OCI-LY1 (cell line): ENCODE data around the gene ABHD17A.
A peak's percentile ranks its signal among the peaks of the same experiment; 100 is the strongest.

Source experiments
- CTCF ChIP-seq: fragments of 200-600 bp; sonication (generic), shearing (Covaris generic); IDR thresholded peaks from 2 replicates; pipeline ENCODE4 v1.5.1; 2017; ENCODE audit warnings: mild to moderate bottlenecking, antibody characterized with exemption, low read length, moderate library complexity, mixed read lengths
- EZH2 ChIP-seq: fragments of 200-600 bp; sonication (generic), shearing (Covaris generic); IDR thresholded peaks from 2 replicates; pipeline ENCODE4 v1.8.0; 2017; ENCODE audit warnings: borderline replicate concordance, mixed run types, mild to moderate bottlenecking, antibody characterized with exemption, low read length, moderate library complexity, mixed read lengths

GRCh38 chr19:1923319-1923718 is 38.0 kb upstream of the ABHD17A start:
- TF ChIP-seq CTCF = peak; percentile 29; the same call in 1 of the 2 replicates
- TF ChIP-seq EZH2 = no peak
